GM10266 (cell line): Measurements from ENCODE around the gene IL27RA.

ENCODE experiments used
- DNase-seq: peaks from one replicate; pipeline ENCODE4 v3.0.0; 2012; ENCODE audit errors: extremely low spot score
- TF ChIP-seq, protein P1 (sequence below): IDR thresholded peaks from 2 replicates; pipeline ENCODE4 v1.5.1; 2012; ENCODE audit warnings: mild to moderate bottlenecking, low read depth; ENCODE audit not compliant: control insufficient read depth, insufficient read depth; ENCODE audit errors: missing control alignments

The IL27RA gene

DNA sequence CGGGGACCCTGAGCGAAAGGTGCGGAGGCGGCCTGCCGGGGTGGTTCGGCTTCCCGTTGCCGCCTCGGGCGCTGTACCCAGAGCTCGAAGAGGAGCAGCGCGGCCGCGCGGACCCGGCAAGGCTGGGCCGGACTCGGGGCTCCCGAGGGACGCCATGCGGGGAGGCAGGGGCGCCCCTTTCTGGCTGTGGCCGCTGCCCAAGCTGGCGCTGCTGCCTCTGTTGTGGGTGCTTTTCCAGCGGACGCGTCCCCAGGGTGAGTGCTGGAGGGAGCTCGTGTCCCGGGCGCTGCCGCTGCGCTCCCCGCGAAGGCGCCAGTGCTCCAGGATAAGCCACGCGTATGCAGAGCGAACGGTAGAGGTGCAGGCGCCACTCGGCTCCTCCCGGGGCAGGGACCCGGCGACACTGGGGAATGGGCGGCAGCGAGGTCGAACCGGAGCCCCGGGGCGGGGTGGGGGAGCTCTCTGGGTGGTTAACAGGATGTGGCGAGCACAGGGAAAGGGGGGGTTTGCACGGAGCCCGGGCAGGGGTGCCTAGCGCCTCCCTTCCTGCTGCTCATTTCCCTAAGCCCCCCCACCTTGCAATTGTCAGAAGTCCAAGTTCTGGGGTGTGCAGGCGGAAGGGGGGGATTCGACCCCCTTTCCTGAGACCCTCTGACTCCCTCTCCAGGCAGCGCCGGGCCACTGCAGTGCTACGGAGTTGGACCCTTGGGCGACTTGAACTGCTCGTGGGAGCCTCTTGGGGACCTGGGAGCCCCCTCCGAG is at the start of gene IL27RA:
Gene IL27RA, plus strand, starts transcription at position 44 of the 762 bp plus-strand sequence. Its CDS starts 111 bp downstream, at position 155.
- DNase-seq: peak; percentile 79
- TF ChIP-seq, protein P1, sequence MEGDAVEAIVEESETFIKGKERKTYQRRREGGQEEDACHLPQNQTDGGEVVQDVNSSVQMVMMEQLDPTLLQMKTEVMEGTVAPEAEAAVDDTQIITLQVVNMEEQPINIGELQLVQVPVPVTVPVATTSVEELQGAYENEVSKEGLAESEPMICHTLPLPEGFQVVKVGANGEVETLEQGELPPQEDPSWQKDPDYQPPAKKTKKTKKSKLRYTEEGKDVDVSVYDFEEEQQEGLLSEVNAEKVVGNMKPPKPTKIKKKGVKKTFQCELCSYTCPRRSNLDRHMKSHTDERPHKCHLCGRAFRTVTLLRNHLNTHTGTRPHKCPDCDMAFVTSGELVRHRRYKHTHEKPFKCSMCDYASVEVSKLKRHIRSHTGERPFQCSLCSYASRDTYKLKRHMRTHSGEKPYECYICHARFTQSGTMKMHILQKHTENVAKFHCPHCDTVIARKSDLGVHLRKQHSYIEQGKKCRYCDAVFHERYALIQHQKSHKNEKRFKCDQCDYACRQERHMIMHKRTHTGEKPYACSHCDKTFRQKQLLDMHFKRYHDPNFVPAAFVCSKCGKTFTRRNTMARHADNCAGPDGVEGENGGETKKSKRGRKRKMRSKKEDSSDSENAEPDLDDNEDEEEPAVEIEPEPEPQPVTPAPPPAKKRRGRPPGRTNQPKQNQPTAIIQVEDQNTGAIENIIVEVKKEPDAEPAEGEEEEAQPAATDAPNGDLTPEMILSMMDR: peak; percentile 90

DNA sequence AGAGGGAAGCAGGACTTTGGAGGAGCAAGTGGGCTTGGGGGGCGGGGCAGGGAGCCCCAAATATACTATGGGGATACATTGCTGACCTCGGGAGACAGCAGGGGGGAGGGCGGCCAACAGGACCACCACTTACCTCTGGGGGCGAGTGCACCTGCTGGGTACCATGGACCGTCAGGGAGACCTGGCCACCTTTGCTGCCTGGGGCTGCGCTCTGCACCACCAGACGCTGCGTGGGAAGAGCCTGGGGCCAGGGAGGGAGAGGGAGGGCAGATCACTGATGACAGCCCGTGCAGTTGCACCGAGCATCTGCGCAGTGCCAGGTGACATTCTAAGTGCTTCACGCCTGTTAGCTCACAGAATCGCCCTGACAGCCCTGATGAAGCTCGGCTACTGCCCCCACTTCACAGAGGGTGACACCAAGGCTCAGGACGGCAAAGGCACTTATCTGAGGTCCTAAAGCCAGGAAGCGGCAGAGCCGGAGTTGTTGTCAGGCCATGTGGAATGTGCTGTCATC is 49.5 kb upstream of the IL27RA start:
- TF ChIP-seq, protein P1: no peak
- no peak for DNase-seq

DNA sequence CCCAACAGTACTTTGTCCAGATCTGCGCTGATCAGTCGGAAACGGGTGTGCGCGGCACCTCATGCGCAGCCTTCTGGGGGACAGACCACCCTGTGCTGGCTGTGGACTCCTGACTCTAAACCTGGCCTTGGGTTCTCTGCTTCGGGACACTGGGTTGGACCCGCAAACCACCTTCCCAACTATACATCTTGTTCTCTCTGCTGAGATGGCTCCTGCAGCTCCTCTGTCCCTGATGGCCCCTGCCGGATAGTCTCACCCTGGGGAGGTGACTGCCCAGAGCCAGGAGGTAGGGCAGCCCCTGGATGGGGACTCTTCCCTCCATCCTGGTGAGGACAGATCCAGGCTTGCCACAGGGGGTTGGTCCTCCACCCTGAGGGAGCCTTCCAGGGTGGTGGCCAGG is 48.8 kb upstream of the IL27RA start:
- TF ChIP-seq, protein P1: no peak
- no peak for DNase-seq

DNA sequence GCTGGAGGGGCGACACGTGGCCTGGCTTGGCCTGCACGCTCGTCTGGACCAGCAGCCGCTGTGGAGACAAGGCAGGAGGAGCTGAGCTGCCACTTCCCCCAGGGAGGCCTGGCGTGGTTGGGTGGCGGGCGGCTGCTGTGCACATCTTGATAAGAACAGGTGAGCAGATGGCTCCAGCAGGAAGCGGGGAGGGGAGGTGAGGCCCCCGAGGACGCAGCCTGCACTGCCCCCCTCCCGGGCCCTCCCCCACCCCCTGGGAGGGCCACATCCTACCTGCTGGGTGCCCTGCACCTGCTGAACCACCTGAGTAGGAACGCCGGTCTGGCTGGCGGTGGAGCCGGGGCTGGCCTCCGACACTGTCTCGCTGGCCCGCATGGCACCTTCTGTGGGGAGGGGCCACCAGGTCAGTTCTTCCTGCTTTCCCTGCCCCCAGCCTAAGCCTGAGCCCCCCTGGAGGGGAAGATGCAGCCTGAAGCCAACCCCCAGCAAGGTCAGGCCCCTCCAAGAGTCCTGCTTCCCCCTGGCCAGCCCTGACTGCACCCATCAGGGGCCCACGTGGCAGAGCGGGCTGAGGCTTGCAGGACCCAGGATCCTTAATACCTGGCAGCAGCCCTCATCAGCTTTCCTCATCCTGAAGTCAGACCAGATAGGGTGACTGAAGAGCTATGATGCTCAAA is 48.2 kb upstream of the IL27RA start:
- DNase-seq: no peak
- TF ChIP-seq, protein P1: no peak

DNA sequence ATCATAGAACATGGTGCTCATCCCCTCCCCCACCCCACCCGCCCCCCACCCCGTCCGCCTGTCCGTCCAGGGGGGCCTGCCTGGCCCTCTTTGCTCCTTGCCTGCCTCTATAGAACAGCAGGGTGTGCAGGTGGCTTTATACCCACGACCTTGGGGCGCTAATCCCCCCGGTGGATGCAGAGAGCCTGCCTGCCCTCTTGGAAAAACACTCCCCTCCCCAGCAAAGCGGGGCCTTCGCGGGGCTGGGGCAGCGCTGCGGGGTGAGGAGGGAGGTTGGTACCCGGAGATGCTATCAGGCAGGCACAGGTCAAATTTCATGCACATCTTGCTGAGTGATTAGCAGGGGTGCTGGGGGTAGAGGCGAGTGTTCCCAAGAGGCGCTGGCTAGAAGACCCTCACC is 47.4 kb upstream of the IL27RA start:
- TF ChIP-seq, protein P1: no peak
- DNase-seq: no peak

DNA sequence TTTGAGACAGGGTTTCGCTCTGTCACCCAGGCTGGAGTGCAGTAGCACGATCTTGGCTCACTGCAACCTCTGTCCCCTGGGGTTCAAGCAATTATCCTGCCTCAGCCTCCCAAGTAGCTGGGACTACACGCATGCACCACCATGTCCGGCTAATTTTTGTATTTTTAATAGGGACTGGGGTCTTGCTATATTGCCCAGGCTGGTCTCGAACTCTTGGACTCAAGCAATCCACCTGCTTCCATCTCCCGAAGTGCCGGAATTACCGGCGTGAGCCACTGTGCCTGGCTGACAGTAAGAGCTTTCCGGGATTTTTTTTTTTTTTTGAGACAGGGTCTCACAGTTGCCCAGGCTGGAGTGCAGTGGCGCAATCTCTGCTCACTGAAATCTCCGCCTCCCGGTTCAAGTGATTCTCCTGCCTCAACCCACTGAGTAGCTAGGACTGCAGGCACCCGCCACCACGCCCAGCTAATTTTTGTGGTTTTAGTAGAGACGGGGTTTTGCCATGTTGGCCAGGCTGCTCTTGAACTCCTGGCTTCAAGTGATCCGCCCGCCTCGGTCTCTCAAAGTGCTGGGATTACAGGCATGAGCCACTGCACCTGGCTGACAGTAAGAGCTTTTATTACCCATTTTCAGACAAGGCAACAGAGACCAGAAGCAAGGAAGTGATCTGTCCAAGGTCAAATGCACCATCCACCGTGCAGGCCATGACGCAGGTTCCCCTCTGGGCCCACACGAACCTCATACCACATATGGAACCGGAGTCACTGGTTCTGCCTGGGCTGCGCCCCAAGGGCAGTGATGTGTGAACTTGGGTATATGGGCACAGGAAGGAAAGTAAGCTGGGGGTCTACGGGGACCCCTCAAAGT is 46.5 kb upstream of the IL27RA start:
- TF ChIP-seq, protein P1: no peak
- no peak for DNase-seq
